RCC 7860 (cell line): ENCODE results near the gene ZNF322.

ENCODE experiments used
- DNase-seq: peaks from one replicate; pipeline ENCODE4 v3.0.0-alpha.2; 2015; ENCODE audit warnings: low spot score
- FAIRE-seq: peaks from 2 replicates; lab custom pipeline; 2012; peaks lifted over from hg19 to GRCh38; lab: Jason Lieb, UNC

The ZNF322 gene

GRCh38 chr6:26613689-26614683 lies 45.6 kb downstream of the ZNF322 start:
- FAIRE-seq (no peak), DNase-seq (no peak)

GRCh38 chr6:26613201-26613600 lies 46.3 kb downstream of the ZNF322 start:
- DNase-seq (no peak), FAIRE-seq (no peak)

GRCh38 chr6:26611599-26611998 lies 47.9 kb downstream of the ZNF322 start:
- FAIRE-seq (no peak), DNase-seq (no peak)

- FAIRE-seq, result no peak
- DNase-seq, result no peak
Measured at GRCh38 chr6:26609463-26609862, 50.1 kb downstream of the ZNF322 start.

- DNase-seq, result peak; percentile 52
- no peak for FAIRE-seq
Measured at GRCh38 chr6:26607434-26608230, 51.9 kb downstream of the ZNF322 start.

- no peak for FAIRE-seq
- no peak for DNase-seq
Measured at GRCh38 chr6:26604797-26605196, 54.7 kb downstream of the ZNF322 start.

GRCh38 chr6:26604026-26604425 lies 55.5 kb downstream of the ZNF322 start:
- no peak for FAIRE-seq
- no peak for DNase-seq

GRCh38 chr6:26602262-26602661 lies 57.3 kb downstream of the ZNF322 start:
- FAIRE-seq (no peak), DNase-seq (no peak)

GRCh38 chr6:26600759-26601158 lies 58.8 kb downstream of the ZNF322 start:
- FAIRE-seq (no peak), DNase-seq (no peak)

GRCh38 chr6:26599591-26599990 lies 60.0 kb downstream of the ZNF322 start:
- no peak for FAIRE-seq
- no peak for DNase-seq

GRCh38 chr6:26599134-26599533 lies 60.4 kb downstream of the ZNF322 start:
- no peak for DNase-seq
- no peak for FAIRE-seq

- DNase-seq (no peak), FAIRE-seq (no peak)
Measured at GRCh38 chr6:26598267-26598666, 61.3 kb downstream of the ZNF322 start.

GRCh38 chr6:26597821-26598220 lies 61.7 kb downstream of the ZNF322 start:
- DNase-seq, result no peak
- no peak for FAIRE-seq

GRCh38 chr6:26597389-26597766 lies 62.2 kb downstream of the ZNF322 start:
- FAIRE-seq (no peak), DNase-seq (no peak)

- FAIRE-seq (peak; percentile 83), DNase-seq (peak; percentile 92)
Measured at GRCh38 chr6:26596579-26597388, 62.8 kb downstream of the ZNF322 start, which contains the start of gene ABT1. Gene ABT1, plus strand, starts transcription at chr6:26596953. Its CDS starts 30 bp downstream, at chr6:26596983.

GRCh38 chr6:26595669-26596269 lies 63.8 kb downstream of the ZNF322 start:
- peak; percentile 74 for DNase-seq
- FAIRE-seq, result no peak

GRCh38 chr6:26594730-26595632 lies 64.6 kb downstream of the ZNF322 start:
- DNase-seq (peak; percentile 80), FAIRE-seq (no peak)

GRCh38 chr6:26594131-26594498 lies 65.4 kb downstream of the ZNF322 start:
- FAIRE-seq (no peak), DNase-seq (no peak)
